Right atrium auricular region (tissue), 2 donors: ENCODE results near the gene OR3A3. TPM values are rescaled to one million over a fixed set of nuclear protein-coding genes. Genes with fewer than 3 reads are reported as not detected.
"Not testable (repeated sequence)": the region's sequence is repeated elsewhere in the genome, so short reads cannot be mapped to it uniquely, and the experiment has no call there.

ENCODE experiments used
- DNase-seq: peaks from one replicate; pipeline ENCODE4 v3.0.0-alpha.2; 2019; ENCODE audit warnings: low spot score
- H3K27ac ChIP-seq, 2 donors: fragments of 200-600 bp; sonication (generic); 1 replicate in 1 of 2; 2 replicates in 1 of 2; pipeline ENCODE4 v1.5.1; 2016 to 2019
- H3K27me3 ChIP-seq, 2 donors: fragments of 200-600 bp; sonication (generic); one replicate each; pipeline versions ENCODE4 v1.5.1 to v1.6.0; 2017 to 2019
- H3K36me3 ChIP-seq: fragments of 200-600 bp; sonication (generic); one replicate; pipeline ENCODE4 v1.5.1; 2016
- H3K4me1 ChIP-seq, 2 donors: fragments of 200-600 bp; sonication (generic); one replicate each; pipeline versions ENCODE4 v1.5.1 to v1.6.0; 2017 to 2019
- H3K4me3 ChIP-seq, 2 donors: fragments of 200-600 bp; sonication (generic); 1 replicate in 1 of 2; 2 replicates in 1 of 2; pipeline ENCODE4 v1.5.1; 2017 to 2019; ENCODE audit warnings: mild to moderate bottlenecking in 1 of 2, moderate library complexity in 1 of 2
- H3K9me3 ChIP-seq, 2 donors: fragments of 200-600 bp; sonication (generic); one replicate each; pipeline ENCODE4 v1.5.1; 2019
- total RNA-seq, 2 donors: library from RNA; depleted of rRNA; stranded (reverse); fragments of >200 nt; gene quantifications; one replicate each; pipeline ENCODE4 v1.1.0, GENCODE V29; 2016
- TF ChIP-seq, protein P1 (sequence below), 2 donors: fragments of 200-600 bp; sonication (generic); IDR thresholded peaks; one replicate each; pipeline ENCODE4 v1.5.1; 2019; ENCODE audit warnings: antibody characterized with exemption in 2 of 2

OR3A3 gene
- total RNA-seq, 2 donors from 2014 or later = not detected

DNA sequence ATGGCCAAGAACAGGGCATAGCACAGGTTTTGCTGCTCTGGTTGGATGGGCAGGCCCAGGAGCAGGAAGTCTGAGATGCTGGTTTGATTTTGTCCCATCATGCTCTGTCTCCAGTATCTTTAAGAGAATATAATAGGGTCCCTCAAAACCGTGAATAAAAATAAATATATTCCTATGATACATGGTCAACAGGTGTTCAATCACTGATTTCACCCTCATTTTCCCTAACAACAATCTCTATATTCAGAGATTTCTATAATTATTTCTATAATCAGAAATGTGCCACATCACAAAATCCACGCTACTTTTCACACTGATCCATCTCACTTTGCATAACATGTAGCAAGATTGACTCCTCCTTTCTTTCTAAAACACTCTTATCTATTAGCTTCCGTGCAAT lies 22.6 kb downstream of the OR3A3 start, which contains the start of gene OR1E2:
TSS of gene OR1E2 (minus strand) at position 101 of the 400 bp plus-strand sequence. CDS start at position 101, 0 bp downstream.
- H3K27ac ChIP-seq = no peak within 1 kb of the TSS
- H3K4me1 ChIP-seq = no peaks in the 10 kb centered on the region
- H3K9me3 ChIP-seq = no peaks in the 10 kb centered on the region
- no peaks in the 10 kb centered on the region for H3K36me3 ChIP-seq
- no peak for DNase-seq
- no peaks in the 10 kb centered on the region for H3K27me3 ChIP-seq
- TF ChIP-seq, protein P1, sequence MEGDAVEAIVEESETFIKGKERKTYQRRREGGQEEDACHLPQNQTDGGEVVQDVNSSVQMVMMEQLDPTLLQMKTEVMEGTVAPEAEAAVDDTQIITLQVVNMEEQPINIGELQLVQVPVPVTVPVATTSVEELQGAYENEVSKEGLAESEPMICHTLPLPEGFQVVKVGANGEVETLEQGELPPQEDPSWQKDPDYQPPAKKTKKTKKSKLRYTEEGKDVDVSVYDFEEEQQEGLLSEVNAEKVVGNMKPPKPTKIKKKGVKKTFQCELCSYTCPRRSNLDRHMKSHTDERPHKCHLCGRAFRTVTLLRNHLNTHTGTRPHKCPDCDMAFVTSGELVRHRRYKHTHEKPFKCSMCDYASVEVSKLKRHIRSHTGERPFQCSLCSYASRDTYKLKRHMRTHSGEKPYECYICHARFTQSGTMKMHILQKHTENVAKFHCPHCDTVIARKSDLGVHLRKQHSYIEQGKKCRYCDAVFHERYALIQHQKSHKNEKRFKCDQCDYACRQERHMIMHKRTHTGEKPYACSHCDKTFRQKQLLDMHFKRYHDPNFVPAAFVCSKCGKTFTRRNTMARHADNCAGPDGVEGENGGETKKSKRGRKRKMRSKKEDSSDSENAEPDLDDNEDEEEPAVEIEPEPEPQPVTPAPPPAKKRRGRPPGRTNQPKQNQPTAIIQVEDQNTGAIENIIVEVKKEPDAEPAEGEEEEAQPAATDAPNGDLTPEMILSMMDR (IDR thresholded peaks at IDR 0.05) = no peak
- no peak within 1 kb of the TSS for H3K4me3 ChIP-seq

DNA sequence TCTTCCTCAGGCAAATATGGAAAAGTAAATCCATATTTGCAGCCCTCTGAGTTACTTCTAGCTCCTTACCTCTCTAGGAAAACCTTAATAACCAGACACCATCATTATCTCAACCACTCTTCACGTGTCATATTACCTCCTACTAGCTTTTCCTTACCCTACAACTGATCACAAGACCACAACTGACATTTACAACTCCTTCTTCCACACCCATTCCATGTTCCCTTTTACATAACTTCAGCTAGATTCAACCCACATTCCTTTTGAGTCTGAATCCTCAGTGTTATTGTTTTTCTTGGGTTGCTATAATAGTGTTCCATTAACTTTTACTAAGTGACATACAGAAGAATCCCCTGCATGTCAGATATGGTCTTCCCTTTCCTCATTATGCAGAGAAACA lies 27.2 kb downstream of the OR3A3 start:
- Histone ChIP-seq H3K27ac (no peak overlapping the region), H3K9me3 (no peaks in the 10 kb centered on the region), H3K4me3 (no peak overlapping the region), H3K27me3 (no peaks in the 10 kb centered on the region), H3K36me3 (no peaks in the 10 kb centered on the region), H3K4me1 (no peaks in the 10 kb centered on the region)
- no peak for DNase-seq
- TF ChIP-seq, protein P1 (IDR thresholded peaks at IDR 0.05) = no peak

DNA sequence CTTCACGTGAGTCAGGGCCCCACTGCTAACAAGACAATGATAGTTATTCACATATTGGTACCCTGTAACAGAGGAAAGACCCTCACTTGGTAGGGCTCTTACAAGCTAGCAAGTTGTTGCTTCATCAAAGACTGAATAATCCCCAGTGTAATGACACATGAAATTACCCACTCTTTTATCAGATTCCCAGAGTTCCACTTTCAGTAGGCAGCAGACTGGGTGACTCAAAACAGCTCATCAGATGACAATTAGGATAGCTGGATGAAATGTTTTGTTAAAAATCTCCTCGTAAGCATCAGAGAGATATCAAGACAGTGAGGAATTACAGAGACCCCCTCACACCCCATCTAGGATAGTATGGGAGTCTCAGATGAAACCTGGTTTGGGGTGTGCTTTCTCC lies 29.3 kb downstream of the OR3A3 start:
- Histone ChIP-seq H3K4me3 (no peak overlapping the region), H3K36me3 (no peaks in the 10 kb centered on the region), H3K4me1 (no peaks in the 10 kb centered on the region), H3K27me3 (no peaks in the 10 kb centered on the region), H3K9me3 (no peaks in the 10 kb centered on the region), H3K27ac (no peak overlapping the region)
- DNase-seq = no peak
- TF ChIP-seq, protein P1 (IDR thresholded peaks at IDR 0.05) = no peak

DNA sequence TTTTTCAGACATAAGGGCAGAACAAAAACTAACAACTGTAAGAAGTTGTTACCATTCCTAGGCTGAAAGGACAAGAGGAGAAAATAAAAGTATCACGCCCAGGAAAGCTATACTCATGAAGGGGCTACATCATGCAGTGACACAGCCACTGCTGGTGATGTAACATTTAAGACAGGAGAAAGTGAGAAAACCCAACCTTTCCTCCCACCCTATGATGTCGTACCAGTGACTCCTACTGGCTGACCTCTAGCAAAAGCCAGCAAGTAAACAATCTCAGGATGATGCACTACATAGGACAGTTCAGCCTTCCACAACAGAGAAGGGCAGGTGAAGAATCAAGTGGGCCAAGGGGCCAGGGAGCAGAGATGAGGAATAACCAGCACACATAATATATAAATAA lies 36.5 kb downstream of the OR3A3 start:
- H3K36me3 ChIP-seq = no peaks in the 10 kb centered on the region
- TF ChIP-seq, protein P1 (IDR thresholded peaks at IDR 0.05) = no peak
- no peaks in the 10 kb centered on the region for H3K9me3 ChIP-seq
- H3K4me1 ChIP-seq = no peaks in the 10 kb centered on the region
- no peaks in the 10 kb centered on the region for H3K27me3 ChIP-seq
- DNase-seq = no peak
- no peak overlapping the region for H3K4me3 ChIP-seq
- H3K27ac ChIP-seq = no peak overlapping the region

DNA sequence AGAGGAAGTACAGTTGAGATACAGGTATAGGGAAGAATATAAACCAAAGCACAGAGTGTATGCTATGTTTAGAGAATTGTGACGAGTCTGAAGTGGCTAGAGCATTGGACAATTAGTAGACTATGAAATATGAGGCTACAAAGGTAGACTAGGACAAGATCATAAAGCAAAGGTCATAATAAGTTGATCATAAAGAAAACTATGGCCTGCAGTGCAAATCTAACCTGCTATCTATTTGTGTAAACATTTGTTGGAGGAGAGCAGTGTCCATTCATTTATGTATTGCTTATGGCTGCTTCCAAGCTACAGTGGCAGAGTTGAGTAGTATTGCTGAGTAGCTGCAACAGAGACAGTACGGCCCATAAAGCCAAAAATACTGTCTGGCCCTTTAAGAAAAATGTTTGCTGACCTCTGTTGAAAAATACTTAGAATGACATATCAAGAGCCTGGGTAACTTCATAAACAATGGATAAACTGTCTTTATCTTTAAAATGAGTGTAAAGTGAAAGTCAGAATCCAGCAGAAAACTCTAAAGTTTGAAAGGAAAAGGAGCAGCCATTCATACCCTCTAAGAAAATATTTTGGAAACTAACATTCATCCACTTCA lies 37.0 kb downstream of the OR3A3 start:
- H3K27ac ChIP-seq = no peak overlapping the region

DNA sequence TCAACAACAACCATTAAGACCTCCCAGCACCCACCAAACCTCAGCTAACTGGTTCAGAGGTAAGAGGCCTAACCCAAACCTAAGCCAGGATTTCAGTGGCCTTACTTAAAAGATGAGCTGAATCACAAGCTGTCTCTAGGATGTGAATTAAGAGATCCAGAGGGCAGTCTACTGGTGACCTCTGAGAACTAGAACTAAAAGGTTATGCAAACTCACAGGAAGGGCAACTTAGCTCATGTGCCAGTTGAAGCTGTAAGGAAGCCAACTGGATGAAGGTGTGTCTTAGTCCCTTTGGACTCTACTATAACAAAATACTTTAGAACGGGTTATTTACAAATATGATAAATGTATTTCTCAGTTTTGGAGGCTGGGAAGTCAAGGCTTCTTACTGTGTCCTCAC lies 55.2 kb downstream of the OR3A3 start:
- not testable (repeated sequence) for H3K27ac ChIP-seq, H3K27me3 ChIP-seq, H3K36me3 ChIP-seq, H3K4me1 ChIP-seq, H3K9me3 ChIP-seq, H3K4me3 ChIP-seq, DNase-seq

More for the DNA sequence above, 37.0 kb downstream of the OR3A3 start:
- Histone ChIP-seq H3K9me3 (no peaks in the 10 kb centered on the region), H3K4me1 (no peaks in the 10 kb centered on the region), H3K4me3 (no peak overlapping the region), H3K27me3 (no peaks in the 10 kb centered on the region), H3K36me3 (no peaks in the 10 kb centered on the region)
- TF ChIP-seq, protein P1 (IDR thresholded peaks at IDR 0.05) = no peak
- DNase-seq = no peak
